PC-3 (cell line): ENCODE results near the gene GAS2L1. TPM values are rescaled to one million over a fixed set of nuclear protein-coding genes. Genes with fewer than 3 reads are reported as not detected.

Experiments used
- ATAC-seq: fragments of 200-7000 bp; cut with Tn5 transposase; 2 replicates; pipeline ENCODE4 v1.9.1; 2020; ENCODE audit warnings: mild to moderate bottlenecking, moderate library complexity
- BruUV-seq: library from RNA; stranded (reverse); fragments of 400-500 nt; replicated peaks from 2 replicates; lab custom pipeline; 2021; lab: Mats Ljungman, UMichigan
- CTCF ChIA-PET: fragments of 300-600 bp; sonication (Branson Sonifier 250); formaldehyde crosslinking; loops from one replicate; lab custom pipeline; 2022; ENCODE audit warnings: antibody characterized with exemption; lab: Charles Lee
- POLR2A ChIA-PET: fragments of 300-600 bp; sonication (Branson Sonifier 250); formaldehyde crosslinking; loops from one replicate; lab custom pipeline; 2022; ENCODE audit warnings: antibody characterized with exemption; ENCODE audit not compliant: unreplicated experiment; lab: Charles Lee
- DNase-seq: peaks from one replicate; pipeline ENCODE4 v3.0.0-alpha.2; 2015
- H2AFZ ChIP-seq: fragments of 300-600 bp; sonication (generic); 2 replicates; pipeline ENCODE4 v1.6.0; 2016; ENCODE audit warnings: antibody characterized with exemption, low read length
- H3F3A ChIP-seq: fragments of 300-600 bp; sonication (generic); one replicate; pipeline ENCODE4 v1.6.0; 2017; ENCODE audit warnings: antibody characterized with exemption, low read length, control low read depth, mild to moderate bottlenecking; ENCODE audit not compliant: unreplicated experiment
- H3K27ac ChIP-seq: fragments of 300-600 bp; sonication (generic); 2 replicates; pipeline ENCODE4 v1.5.1; 2016; ENCODE audit warnings: mild to moderate bottlenecking, low read length
- H3K27me3 ChIP-seq: fragments of 300-600 bp; sonication (generic); 2 replicates; pipeline ENCODE4 v1.6.1; 2016; ENCODE audit warnings: low read length, mixed read lengths
- H3K36me3 ChIP-seq: fragments of 300-600 bp; sonication (generic); 2 replicates; pipeline ENCODE4 v1.6.1; 2016; ENCODE audit warnings: low read depth, mixed run types, low read length, mixed read lengths
- H3K4me1 ChIP-seq: fragments of 300-600 bp; sonication (generic); 2 replicates; pipeline ENCODE4 v1.5.1; 2016; ENCODE audit warnings: low read length; ENCODE audit not compliant: insufficient read depth
- H3K4me2 ChIP-seq: fragments of 300-600 bp; sonication (generic); 2 replicates; pipeline ENCODE4 v1.6.0; 2016; ENCODE audit warnings: low read length
- H3K4me3 ChIP-seq: fragments of 300-600 bp; sonication (generic); 2 replicates; pipeline ENCODE4 v1.5.1; 2016; ENCODE audit warnings: mild to moderate bottlenecking, low read length, mixed read lengths
- H3K79me2 ChIP-seq: fragments of 300-600 bp; sonication (generic); 2 replicates; pipeline ENCODE4 v1.6.1; 2017; ENCODE audit warnings: low read length, mixed read lengths
- H3K9ac ChIP-seq: fragments of 300-600 bp; sonication (generic); 2 replicates; pipeline ENCODE4 v1.6.0; 2016; ENCODE audit warnings: mild to moderate bottlenecking, low read length
- H3K9me2 ChIP-seq: fragments of 300-600 bp; sonication (generic); replicated peaks from 2 replicates; pipeline ENCODE4 v1.6.1; 2016; ENCODE audit warnings: mixed run types, low read length, mixed read lengths
- H3K9me3 ChIP-seq: fragments of 300-600 bp; sonication (generic); 2 replicates; pipeline ENCODE4 v1.6.1; 2016; ENCODE audit warnings: low read length, mixed read lengths
- H4K20me1 ChIP-seq: fragments of 300-600 bp; sonication (generic); 2 replicates; pipeline ENCODE4 v1.6.1; 2016; ENCODE audit warnings: low read length, mixed read lengths
- CTCF ChIP-seq: fragments of 300-600 bp; sonication (generic); conservative IDR thresholded peaks from 2 replicates; pipeline ENCODE4 v1.5.1; 2017; ENCODE audit warnings: antibody characterized with exemption, low read depth, mild to moderate bottlenecking, low read length
- EZH2 ChIP-seq: fragments of 300-600 bp; sonication (generic); IDR thresholded peaks from one replicate; pipeline ENCODE4 v1.6.1; 2017; ENCODE audit warnings: antibody characterized with exemption, mild to moderate bottlenecking, low read length; ENCODE audit not compliant: unreplicated experiment
- EZH2phosphoT487 ChIP-seq: fragments of 300-600 bp; sonication (generic); IDR thresholded peaks from 2 replicates; pipeline ENCODE4 v1.6.1; 2018; ENCODE audit warnings: mild to moderate bottlenecking, antibody characterized with exemption, low read length, borderline replicate concordance
- intact Hi-C: fragments of 100-400 bp; cut with micrococcal nuclease; formaldehyde crosslinking; loops from 2 replicates; pipeline ENCODE4 v1.9.0; 2023
- total RNA-seq: library from RNA; depleted of rRNA; stranded (reverse); fragments of >200 nt; gene quantifications from 2 replicates; pipeline ENCODE4 v1.2.3, GENCODE V29; 2014

GAS2L1 gene
- total RNA-seq, 1 experiment from 2014 or later, result 58.4 TPM

DNA sequence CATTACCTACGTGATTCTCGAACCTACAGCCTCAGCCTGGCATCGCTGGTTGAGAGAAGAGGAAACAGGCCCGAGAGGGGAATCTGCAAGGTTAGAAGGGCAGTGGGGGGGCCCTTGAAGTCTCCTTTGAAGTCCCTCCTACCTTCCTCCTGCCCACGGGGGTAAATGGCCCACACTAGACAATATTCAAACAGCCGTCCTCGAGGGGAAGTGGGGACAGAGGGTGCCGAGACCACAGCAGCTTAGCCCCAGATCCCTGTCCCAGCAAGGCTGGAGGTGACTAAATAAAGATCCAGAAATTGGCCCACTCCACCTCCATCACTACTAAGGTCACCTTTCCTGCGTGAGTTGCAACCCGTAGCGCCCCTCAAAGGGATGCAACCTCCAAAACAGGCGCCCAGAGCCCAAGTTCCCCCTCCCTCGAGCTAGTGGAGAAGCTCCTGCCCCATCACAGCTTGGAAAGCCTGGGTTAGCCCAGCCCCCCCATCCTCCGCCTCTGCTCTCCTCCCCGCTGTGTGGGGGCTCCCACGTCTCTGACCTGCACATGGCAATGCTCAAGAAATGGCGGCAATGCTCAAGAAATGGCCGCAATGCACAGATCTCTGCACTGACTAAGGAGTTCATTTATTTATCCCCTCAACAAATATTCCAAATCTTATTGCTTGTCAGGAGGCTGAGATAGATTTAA lies 9.8 kb downstream of the GAS2L1 start:
- no peak for DNase-seq
- TF ChIP-seq EZH2 (no peak), EZH2phosphoT487 (no peak), CTCF (no peak)
- H4K20me1 ChIP-seq, result no peaks in the 10 kb centered on the region
- ChIA-PET POLR2A (no interaction called here), CTCF (interaction anchor here (0.9 kb wide), 1 partner anchor 18 kb away, joined by 3 read pairs; no protein-coding TSS in a partner anchor)
- no peak overlapping the region for H3K9ac ChIP-seq
- no peaks in the 10 kb centered on the region for H3K9me3 ChIP-seq
- H3K4me1 ChIP-seq, result peaks cover 8% of the 10 kb centered on the region
- intact Hi-C loops, result no loop called here
- ATAC-seq, result no peak
- H3K4me3 ChIP-seq, result no peak overlapping the region
- peaks cover 5% of the 10 kb centered on the region; the same call in 1 of the 2 replicates for H3K27me3 ChIP-seq
- no peaks in the 10 kb centered on the region for H3K36me3 ChIP-seq
- no peak overlapping the region for H3K4me2 ChIP-seq
- no peaks in the 10 kb centered on the region for H3K9me2 ChIP-seq
- no peaks in the 10 kb centered on the region for H3F3A ChIP-seq
- H3K79me2 ChIP-seq, result no peaks in the 10 kb centered on the region
- no TSS peak for BruUV-seq
- no peak overlapping the region for H3K27ac ChIP-seq
- H2AFZ ChIP-seq, result no peak overlapping the region

GRCh38 chr22:29317827-29318454 lies 11.5 kb downstream of the GAS2L1 start:
- ATAC-seq (no peak), DNase-seq (no peak)
- H3K4me2 ChIP-seq, result no peak overlapping the region
- CTCF ChIA-PET, result no interaction called here
- H3K9me2 ChIP-seq, result no peaks in the 10 kb centered on the region
- no peaks in the 10 kb centered on the region for H3F3A ChIP-seq
- TF ChIP-seq EZH2phosphoT487 (no peak), CTCF (no peak), EZH2 (no peak)
- no peaks in the 10 kb centered on the region for H3K9me3 ChIP-seq
- no peak overlapping the region for H2AFZ ChIP-seq
- no TSS peak for BruUV-seq
- intact Hi-C loops, result no loop called here
- peaks cover 5% of the 10 kb centered on the region; the same call in 1 of the 2 replicates for H3K27me3 ChIP-seq
- POLR2A ChIA-PET, result no interaction called here
- H3K27ac ChIP-seq, result no peak overlapping the region
- 0 out of 2 replicates have a peak, but pooled peaks cover 6% of the 10 kb centered on the region for H3K4me1 ChIP-seq
- H3K79me2 ChIP-seq, result no peaks in the 10 kb centered on the region
- no peaks in the 10 kb centered on the region for H3K36me3 ChIP-seq
- no peak overlapping the region for H3K9ac ChIP-seq
- H4K20me1 ChIP-seq, result no peaks in the 10 kb centered on the region
- H3K4me3 ChIP-seq, result no peak overlapping the region

DNA sequence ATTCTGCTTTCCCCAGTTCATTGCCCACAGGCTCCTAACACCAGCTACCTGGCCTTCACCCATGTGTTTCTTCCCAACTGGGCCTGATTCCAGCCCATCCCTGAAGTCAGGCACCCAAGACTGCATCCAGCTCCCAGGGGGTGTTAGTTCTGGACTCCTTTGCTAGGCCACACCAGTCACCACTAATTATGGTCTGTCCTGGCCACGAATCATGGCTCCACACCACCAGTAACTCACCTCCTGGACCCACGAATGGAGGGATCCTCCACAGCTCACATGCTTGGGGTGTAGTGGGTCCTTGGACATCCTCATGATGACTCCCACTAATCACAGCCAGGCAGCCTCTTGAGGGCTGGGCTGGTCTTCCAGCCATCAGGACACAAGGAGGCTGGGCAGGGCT lies 12.6 kb downstream of the GAS2L1 start:
- Histone ChIP-seq H3K9me2 (no peaks in the 10 kb centered on the region), H2AFZ (no peak overlapping the region), H3K36me3 (no peaks in the 10 kb centered on the region), H3K27ac (no peak overlapping the region), H3K4me1 (0 out of 2 replicates have a peak, but pooled peaks cover 5% of the 10 kb centered on the region), H3K9me3 (no peaks in the 10 kb centered on the region), H3K9ac (no peak overlapping the region), H3K4me3 (no peak overlapping the region), H4K20me1 (no peaks in the 10 kb centered on the region), H3F3A (no peaks in the 10 kb centered on the region), H3K27me3 (peaks cover 5% of the 10 kb centered on the region; the same call in 1 of the 2 replicates), H3K4me2 (no peak overlapping the region), H3K79me2 (no peaks in the 10 kb centered on the region)
- POLR2A ChIA-PET, result no interaction called here
- intact Hi-C loops, result no loop called here
- CTCF ChIA-PET, result no interaction called here
- TF ChIP-seq CTCF (no peak), EZH2phosphoT487 (no peak), EZH2 (no peak)
- no TSS peak for BruUV-seq
- ATAC-seq (no peak), DNase-seq (no peak)
